CD14-positive monocyte (primary cell): ENCODE results near the gene FSD2. TPM values are rescaled to one million over a fixed set of nuclear protein-coding genes. Genes with fewer than 3 reads are reported as not detected.

ENCODE experiments used
- DNase-seq, 3 donors: peaks; one replicate each; pipeline ENCODE4 v3.0.0-alpha.2; 2011 to 2022
- H2AFZ ChIP-seq: 2 replicates; pipeline ENCODE4 v1.6.0; 2012; ENCODE audit warnings: mild to moderate bottlenecking, low read depth, low read length, inconsistent platforms; ENCODE audit not compliant: insufficient read depth, poor library complexity, severe bottlenecking
- H3K27ac ChIP-seq, 2 donors: 1 replicate in 1 of 2; 2 replicates in 1 of 2; pipeline ENCODE4 v1.5.1; 2012 to 2013; ENCODE audit warnings: low read length in 2 of 2, control low read depth in 1 of 2, inconsistent platforms in 1 of 2, low read depth in 1 of 2, mild to moderate bottlenecking in 1 of 2
- H3K27me3 ChIP-seq, 2 donors: one replicate each; pipeline versions ENCODE4 v1.6.0 to v1.6.1; 2011 to 2013; ENCODE audit warnings: low read length in 2 of 2; ENCODE audit not compliant: control insufficient read depth in 2 of 2, insufficient read depth in 2 of 2
- H3K36me3 ChIP-seq, 2 donors: replicated peaks in 1 of 2; 1 replicate in 1 of 2; 2 replicates in 1 of 2; pipeline versions ENCODE4 v1.5.1 to v1.6.1; 2012 to 2013; ENCODE audit warnings: low read length in 2 of 2, control low read depth in 1 of 2, inconsistent platforms in 1 of 2, mild to moderate bottlenecking in 1 of 2; ENCODE audit not compliant: insufficient read depth in 2 of 2, control insufficient read depth in 1 of 2
- H3K4me1 ChIP-seq, 2 donors: 1 replicate in 1 of 2; 2 replicates in 1 of 2; pipeline versions ENCODE4 v1.5.1 to v1.6.1; 2012 to 2013; ENCODE audit warnings: low read length in 2 of 2, control low read depth in 1 of 2, inconsistent platforms in 1 of 2, mild to moderate bottlenecking in 1 of 2, moderate library complexity in 1 of 2; ENCODE audit not compliant: insufficient read depth in 2 of 2, control insufficient read depth in 1 of 2
- H3K4me2 ChIP-seq: replicated peaks from 2 replicates; pipeline ENCODE3; 2012; ENCODE audit warnings: low read length, moderate library complexity, mild to moderate bottlenecking; ENCODE audit not compliant: poor library complexity, severe bottlenecking; ENCODE audit errors: extremely low read depth
- H3K4me3 ChIP-seq, 3 experiments: fragments of 200-600 bp in 1 of 3; sonication (generic) in 1 of 3; replicated peaks in 1 of 3; 1 replicate in 2 of 3; 2 replicates in 1 of 3; pipeline ENCODE4 v1.5.1; 2011 to 2013; ENCODE audit warnings: low read length in 3 of 3, mild to moderate bottlenecking in 3 of 3, control low read depth in 2 of 3, low read depth in 2 of 3, inconsistent platforms in 1 of 3, moderate library complexity in 1 of 3
- H3K79me2 ChIP-seq: 2 replicates; pipeline ENCODE4 v1.6.0; 2012; ENCODE audit warnings: mild to moderate bottlenecking, control low read depth, inconsistent platforms, low read length, moderate library complexity; ENCODE audit not compliant: insufficient read depth
- H3K9ac ChIP-seq: 2 replicates; pipeline ENCODE4 v1.6.0; 2017; ENCODE audit warnings: low read length, mild to moderate bottlenecking; ENCODE audit not compliant: insufficient read depth, poor library complexity, severe bottlenecking
- H3K9me3 ChIP-seq, 2 donors: replicated peaks in 1 of 2; 1 replicate in 1 of 2; 2 replicates in 1 of 2; pipeline versions ENCODE4 v1.5.1 to v1.6.1; 2012 to 2013; ENCODE audit warnings: low read length in 2 of 2, control low read depth in 1 of 2; ENCODE audit not compliant: control insufficient read depth in 1 of 2, insufficient read depth in 1 of 2
- H4K20me1 ChIP-seq: 2 replicates; pipeline ENCODE4 v1.6.0; 2012; ENCODE audit warnings: mild to moderate bottlenecking, low read length, control low read depth, moderate library complexity; ENCODE audit not compliant: insufficient read depth
- H3K27ac Mint-ChIP-seq, 7 donors: one replicate each; pipeline ENCODE4 v1.8.0; 2020; ENCODE audit warnings: mild to moderate bottlenecking in 7 of 7, mixed read lengths in 7 of 7, moderate library complexity in 6 of 7, inconsistent platforms in 2 of 7
- H3K27me3 Mint-ChIP-seq, 3 donors: one replicate each; pipeline ENCODE4 v1.8.0; 2021 to 2022; ENCODE audit warnings: low read depth in 3 of 3, mild to moderate bottlenecking in 3 of 3, mixed read lengths in 3 of 3, moderate library complexity in 3 of 3, inconsistent platforms in 1 of 3
- H3K36me3 Mint-ChIP-seq, 2 donors: one replicate each; pipeline ENCODE4 v1.8.0; 2020; ENCODE audit warnings: mixed read lengths in 2 of 2, inconsistent platforms in 1 of 2, mild to moderate bottlenecking in 1 of 2
- H3K4me1 Mint-ChIP-seq: one replicate; pipeline ENCODE4 v1.8.0; 2020; ENCODE audit warnings: mild to moderate bottlenecking, mixed read lengths
- H3K4me3 Mint-ChIP-seq, 2 donors: one replicate each; pipeline ENCODE4 v1.8.0; 2020; ENCODE audit warnings: mild to moderate bottlenecking in 2 of 2, mixed read lengths in 2 of 2, moderate library complexity in 1 of 2
- H3K9me3 Mint-ChIP-seq, 7 donors: one replicate each; pipeline ENCODE4 v1.8.0; 2020 to 2022; ENCODE audit warnings: mixed read lengths in 7 of 7, mild to moderate bottlenecking in 6 of 7, moderate library complexity in 6 of 7, inconsistent platforms in 2 of 7
- WGBS: methylation state at CpG from one replicate; pipeline ENCODE4 v1.1.5; 2013; ENCODE audit warnings: missing lambda C conversion rate; ENCODE audit not compliant: insufficient coverage; 5-methylcytosine and 5-hydroxymethylcytosine counted together
- intact Hi-C, 2 donors: fragments of 100-400 bp; cut with micrococcal nuclease; formaldehyde crosslinking; loops; one replicate each; pipeline versions ENCODE4 v1.15.0 to v1.15.1; 2023
- polyA plus RNA-seq, 3 donors: library from polyadenylated mRNA; depleted of rRNA in 1 of 3; unstranded in 2 of 3; stranded (reverse) in 1 of 3; fragments of 300-500 nt in 2 of 3; fragments of >200 nt in 1 of 3; fragmentation: Illumina TruSeq in 2 of 3; gene quantifications; 1 replicate in 2 of 3; 2 replicates in 1 of 3; pipeline ENCODE4 v1.2.3, GENCODE V29; 2012 to 2021
- TF ChIP-seq, protein P1 (sequence below): fragments of 200-600 bp; IDR thresholded peaks from one replicate; pipeline ENCODE4 v1.8.0; 2022; ENCODE audit warnings: antibody characterized with exemption, mild to moderate bottlenecking

Gene FSD2
- polyA plus RNA-seq, 3 donors = 0.09 TPM; not detected in 2

DNA sequence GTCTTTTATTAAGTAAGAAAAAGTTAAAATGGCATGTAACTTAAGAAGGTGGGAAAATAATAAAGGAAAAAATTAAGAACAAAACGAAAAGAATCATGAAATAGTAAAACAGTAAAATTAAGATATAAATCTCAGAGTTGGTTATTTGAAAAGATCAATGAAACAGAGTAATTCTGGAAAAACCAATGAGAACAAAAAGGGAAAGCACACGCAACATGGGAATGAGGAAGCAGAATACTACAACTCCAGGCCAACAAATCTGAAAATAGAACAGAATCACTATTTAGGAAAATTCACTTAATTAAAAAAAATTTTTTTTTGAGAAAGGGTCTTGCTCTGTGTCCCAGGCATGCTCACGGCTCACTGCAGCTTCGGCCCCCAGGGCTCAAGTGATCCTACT is 34.3 kb upstream of the FSD2 start:
- TF ChIP-seq, protein P1, sequence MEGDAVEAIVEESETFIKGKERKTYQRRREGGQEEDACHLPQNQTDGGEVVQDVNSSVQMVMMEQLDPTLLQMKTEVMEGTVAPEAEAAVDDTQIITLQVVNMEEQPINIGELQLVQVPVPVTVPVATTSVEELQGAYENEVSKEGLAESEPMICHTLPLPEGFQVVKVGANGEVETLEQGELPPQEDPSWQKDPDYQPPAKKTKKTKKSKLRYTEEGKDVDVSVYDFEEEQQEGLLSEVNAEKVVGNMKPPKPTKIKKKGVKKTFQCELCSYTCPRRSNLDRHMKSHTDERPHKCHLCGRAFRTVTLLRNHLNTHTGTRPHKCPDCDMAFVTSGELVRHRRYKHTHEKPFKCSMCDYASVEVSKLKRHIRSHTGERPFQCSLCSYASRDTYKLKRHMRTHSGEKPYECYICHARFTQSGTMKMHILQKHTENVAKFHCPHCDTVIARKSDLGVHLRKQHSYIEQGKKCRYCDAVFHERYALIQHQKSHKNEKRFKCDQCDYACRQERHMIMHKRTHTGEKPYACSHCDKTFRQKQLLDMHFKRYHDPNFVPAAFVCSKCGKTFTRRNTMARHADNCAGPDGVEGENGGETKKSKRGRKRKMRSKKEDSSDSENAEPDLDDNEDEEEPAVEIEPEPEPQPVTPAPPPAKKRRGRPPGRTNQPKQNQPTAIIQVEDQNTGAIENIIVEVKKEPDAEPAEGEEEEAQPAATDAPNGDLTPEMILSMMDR = no peak
- Histone ChIP-seq H3K4me3 (no peak overlapping the region), H3K27ac (no peak overlapping the region), H3K27me3 (no peaks in the 10 kb centered on the region), H4K20me1 (peaks cover 18% of the 10 kb centered on the region), H3K4me1 (peaks cover 7 to 9% of the 10 kb centered on the region in 2 donors), H3K9ac (no peak overlapping the region), H3K79me2 (peaks cover 4% of the 10 kb centered on the region), H3K36me3 (peaks cover 26 to 35% of the 10 kb centered on the region in 2 donors), H2AFZ (no peak overlapping the region), H3K9me3 (peaks cover 0 to 4% of the 10 kb centered on the region in 2 donors), H3K4me2 (no peak overlapping the region)
- H3K27ac Mint-ChIP-seq = peak overlapping the region in 1 of 7 donors; percentile 12
- H3K27me3 Mint-ChIP-seq = peaks cover 0 to 2% (median 0%) of the 10 kb centered on the region in 3 donors
- WGBS = 100% methylated on average over 2 of the region's 4 CpGs
- H3K4me1 Mint-ChIP-seq = peaks cover 9% of the 10 kb centered on the region
- H3K36me3 Mint-ChIP-seq = peaks cover 28 to 35% of the 10 kb centered on the region in 2 donors
- intact Hi-C loops = no loop called here
- peaks cover 0 to 5% (median 0%) of the 10 kb centered on the region in 7 donors for H3K9me3 Mint-ChIP-seq
- DNase-seq = no peak
- no peak overlapping the region for H3K4me3 Mint-ChIP-seq

DNA sequence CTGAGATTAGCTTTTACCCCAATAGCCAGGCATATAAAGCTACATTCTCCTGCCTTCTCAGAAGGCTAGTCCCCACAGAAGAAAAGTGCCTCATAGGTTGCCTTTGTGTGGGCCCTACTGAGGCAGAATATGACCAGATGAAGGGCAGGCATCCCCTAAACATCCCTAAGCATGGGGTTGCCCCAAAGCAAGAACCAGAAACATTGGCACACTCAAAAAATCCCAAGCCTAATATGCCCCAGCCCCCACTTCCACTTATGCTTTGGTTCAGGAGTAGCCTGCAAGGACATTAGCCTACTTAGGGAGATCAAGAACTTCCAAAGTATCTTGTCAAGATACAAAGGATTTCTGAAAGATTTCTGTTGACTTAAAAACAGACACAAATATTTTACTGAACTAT is 33.3 kb upstream of the FSD2 start:
- no peak overlapping the region for H2AFZ ChIP-seq
- peaks cover 3% of the 10 kb centered on the region for H3K4me1 Mint-ChIP-seq
- peaks cover 0 to 5% (median 0%) of the 10 kb centered on the region in 7 donors for H3K9me3 Mint-ChIP-seq
- no peak for DNase-seq
- H3K27ac ChIP-seq = no peak overlapping the region
- peaks cover 0 to 2% (median 0%) of the 10 kb centered on the region in 3 donors for H3K27me3 Mint-ChIP-seq
- no peak overlapping the region for H3K4me3 Mint-ChIP-seq
- no peaks in the 10 kb centered on the region for H3K4me1 ChIP-seq
- H3K9me3 ChIP-seq = peaks cover 0 to 4% of the 10 kb centered on the region in 2 donors
- H4K20me1 ChIP-seq = peaks cover 18% of the 10 kb centered on the region
- no peak overlapping the region for H3K9ac ChIP-seq
- H3K79me2 ChIP-seq = peaks cover 4% of the 10 kb centered on the region
- H3K36me3 ChIP-seq = peaks cover 36 to 45% of the 10 kb centered on the region in 2 donors
- H3K27ac Mint-ChIP-seq = no peak overlapping the region
- intact Hi-C loops = no loop called here
- H3K27me3 ChIP-seq = no peaks in the 10 kb centered on the region
- no peak overlapping the region for H3K4me2 ChIP-seq
- peaks cover 36 to 45% of the 10 kb centered on the region in 2 donors for H3K36me3 Mint-ChIP-seq
- TF ChIP-seq, protein P1 = no peak
- H3K4me3 ChIP-seq = no peak overlapping the region
